ENCODE results near the gene IRF6.

Gene IRF6

DNA sequence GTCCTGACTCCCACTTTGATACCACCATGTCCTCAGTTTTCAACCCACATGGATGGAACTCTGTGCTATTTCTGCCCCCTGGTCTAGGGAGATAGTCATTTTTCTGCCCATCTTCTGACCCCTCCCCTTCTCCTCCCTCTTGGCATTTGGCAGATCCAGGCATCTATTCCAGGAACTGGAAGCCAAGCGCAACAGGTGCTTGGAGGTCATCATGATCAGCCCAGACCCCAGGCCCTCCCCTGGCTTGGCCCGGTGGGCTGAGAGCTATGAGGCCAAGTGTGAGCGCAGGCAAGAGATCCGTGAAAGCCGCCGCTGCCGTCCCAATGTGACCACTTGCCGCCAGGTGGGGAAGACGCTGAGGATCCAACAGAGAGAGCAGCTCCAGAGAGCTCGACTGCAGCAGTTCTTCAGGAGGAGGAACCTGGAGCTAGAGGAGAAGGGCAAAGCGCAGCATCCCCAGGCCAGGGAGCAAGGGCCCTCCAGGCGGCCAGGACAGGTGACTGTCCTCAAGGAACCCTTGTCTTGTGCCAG, 46.0 kb downstream of the IRF6 start:
- DNase-seq (ENCODE audit: low spot score): no peak

DNA sequence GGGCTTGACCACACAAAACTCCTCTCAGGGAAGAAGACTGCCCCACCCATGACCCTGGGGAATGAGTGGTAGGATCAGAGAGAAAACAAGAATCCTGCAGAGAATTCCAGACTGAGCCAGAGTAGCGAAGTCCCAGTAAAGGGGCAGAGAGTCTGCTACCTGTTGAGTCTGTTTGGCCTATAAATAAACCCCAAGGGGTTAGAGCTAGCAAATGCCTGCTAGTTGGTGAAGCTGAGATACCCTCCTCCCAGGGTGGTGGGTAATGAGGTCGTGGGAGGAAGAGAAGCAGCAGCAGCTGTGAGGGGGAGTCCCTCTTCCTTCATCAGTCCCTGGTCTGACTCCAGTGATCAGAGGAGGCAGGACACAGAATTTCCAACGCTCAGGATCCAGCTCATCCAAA, 47.5 kb downstream of the IRF6 start:
- no peak for DNase-seq (ENCODE audit: low spot score)

- no peak for DNase-seq (ENCODE audit: low spot score)
Measured at GRCh38 chr1:209756615-209757445, 49.1 kb downstream of the IRF6 start.

DNA sequence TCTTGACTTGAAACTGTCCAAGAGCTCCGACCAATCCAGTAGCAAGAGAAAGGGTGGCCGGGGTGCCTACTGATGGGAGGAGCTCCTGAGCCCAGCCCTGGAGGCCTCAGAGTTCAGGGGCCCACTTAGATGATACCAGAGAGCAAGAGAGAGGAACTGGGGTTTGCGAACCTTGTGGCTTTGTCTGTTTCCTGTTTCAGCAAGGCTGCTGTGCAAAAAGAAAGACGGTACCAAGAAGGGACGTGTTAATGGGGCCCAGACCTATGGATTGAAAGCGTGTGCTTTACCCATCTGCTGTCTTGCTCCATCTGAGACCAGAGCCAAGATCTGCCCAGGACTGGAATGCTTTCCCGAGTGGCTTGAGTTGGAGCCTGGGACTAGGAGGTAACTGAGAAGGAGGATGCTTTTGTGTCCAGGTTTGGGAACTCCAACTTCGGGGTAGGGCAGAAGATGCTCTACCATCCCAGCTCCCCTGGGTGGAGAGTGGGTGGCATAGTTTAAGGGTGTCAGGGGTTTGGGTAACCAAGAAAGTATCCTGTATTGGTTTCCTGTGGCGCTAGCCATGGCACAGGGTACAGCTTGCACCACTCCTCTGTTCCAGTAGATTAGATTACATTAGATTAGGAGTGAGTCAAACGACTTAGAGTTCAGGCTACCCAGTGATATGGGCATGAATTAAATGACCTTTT, 49.9 kb downstream of the IRF6 start, which contains the start of gene TRAF3IP3:
Gene TRAF3IP3 (plus strand): TSS at position 128 of the 689 bp plus-strand sequence. CDS start 3,987 bp downstream, outside the sequence.
- DNase-seq (ENCODE audit: low spot score): no peak

- DNase-seq (ENCODE audit: low spot score): no peak
Measured at GRCh38 chr1:209755256-209755655, 50.7 kb downstream of the IRF6 start.

DNA sequence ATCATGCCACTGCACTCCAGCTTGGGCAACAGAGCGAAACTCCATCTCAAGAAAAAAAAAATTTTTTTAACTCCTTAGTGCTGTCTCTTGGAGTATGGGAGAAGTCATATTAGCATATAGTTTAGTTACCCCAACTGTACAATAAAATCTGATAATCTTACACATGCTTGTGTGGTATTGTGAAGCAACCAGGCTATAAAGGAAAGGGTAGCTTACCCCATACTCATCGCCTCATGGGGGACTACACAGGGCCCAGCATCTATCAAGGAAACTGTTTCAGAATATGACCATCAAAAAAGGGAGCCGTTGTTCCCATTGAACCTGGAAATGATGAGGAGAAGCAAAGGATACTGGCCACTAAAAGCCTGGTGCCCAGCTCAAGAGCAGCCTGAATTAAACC, 53.1 kb downstream of the IRF6 start:
- DNase-seq (ENCODE audit: low spot score): no peak

- no peak for DNase-seq (ENCODE audit: low spot score)
Measured at GRCh38 chr1:209751627-209752231, 54.2 kb downstream of the IRF6 start.

DNA sequence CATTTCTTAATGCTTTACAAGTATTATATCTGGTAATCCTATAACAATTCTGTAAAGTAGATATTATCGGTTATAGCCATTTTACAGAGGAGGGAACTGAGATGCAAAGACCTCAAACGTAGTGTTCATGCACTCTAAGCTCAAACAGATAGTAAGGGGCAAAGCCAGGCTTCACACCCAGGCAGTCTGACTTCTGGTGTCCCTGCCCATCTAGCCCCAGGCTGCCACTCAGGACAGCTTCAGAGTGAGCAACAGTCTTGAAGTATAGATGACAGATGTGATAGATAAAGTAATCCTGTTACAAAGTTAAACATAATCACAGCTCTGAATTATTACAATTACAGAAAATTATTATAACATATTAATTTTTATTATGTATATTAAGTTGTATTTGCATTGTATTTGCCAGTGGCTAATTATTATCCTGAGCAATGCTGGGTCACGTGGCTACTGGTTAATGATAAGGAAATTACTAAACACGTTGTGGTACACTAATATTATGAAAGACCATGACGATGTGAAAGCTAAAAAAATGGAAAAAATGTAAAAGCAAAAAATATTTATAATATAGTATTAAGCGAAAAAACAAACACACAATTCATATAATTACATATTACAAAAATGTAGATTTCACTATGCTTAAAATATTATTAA, 56.1 kb downstream of the IRF6 start:
- no peak for DNase-seq (ENCODE audit: low spot score)

DNA sequence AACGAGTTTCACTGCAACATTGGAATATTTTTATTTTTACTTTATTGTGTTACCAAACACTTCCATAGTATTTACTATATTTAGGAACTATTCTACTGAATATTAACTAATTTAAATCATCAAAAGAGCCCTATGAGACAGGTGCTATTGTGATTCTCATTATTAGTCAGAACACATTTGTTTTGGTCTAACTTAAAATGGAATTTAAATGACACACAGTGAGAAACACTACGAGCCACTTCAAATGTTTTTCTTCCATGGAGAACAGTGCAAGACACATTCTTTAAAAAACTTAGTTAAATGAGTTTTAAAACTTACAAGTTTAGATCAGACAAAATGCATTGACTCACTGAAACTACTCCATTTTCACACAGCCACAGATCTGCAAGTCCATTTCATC, 56.7 kb downstream of the IRF6 start:
- no peak for DNase-seq (ENCODE audit: low spot score)

DNA sequence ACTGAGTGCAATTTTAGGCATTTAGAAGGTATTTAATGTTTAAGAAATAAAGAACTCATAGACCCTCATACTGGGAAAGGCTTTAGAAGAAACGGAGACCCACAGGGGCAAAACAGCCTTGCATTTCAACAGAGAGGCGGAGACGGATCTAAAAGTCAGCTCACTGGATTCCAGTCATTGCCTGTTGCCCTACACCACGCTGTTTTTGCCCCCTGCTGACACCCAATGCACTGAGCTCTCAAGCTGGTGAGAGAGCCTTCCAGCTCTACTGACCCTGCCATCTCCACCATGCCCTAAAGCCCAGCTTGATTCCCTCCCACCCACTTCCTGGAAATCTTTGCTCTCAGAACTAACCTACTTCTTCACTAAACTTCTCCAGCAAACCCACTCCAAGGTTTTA, 57.3 kb downstream of the IRF6 start:
- no peak for DNase-seq (ENCODE audit: low spot score)

GRCh38 chr1:209747580-209748262, 58.2 kb downstream of the IRF6 start:
- DNase-seq (ENCODE audit: low spot score): peak; percentile 96

GRCh38 chr1:209746451-209747165, 59.3 kb downstream of the IRF6 start:
- no peak for DNase-seq (ENCODE audit: low spot score)

- no peak for DNase-seq (ENCODE audit: low spot score)
Measured at GRCh38 chr1:209743145-209743482, 62.8 kb downstream of the IRF6 start.

GRCh38 chr1:209742409-209743144, 63.4 kb downstream of the IRF6 start:
- no peak for DNase-seq (ENCODE audit: low spot score)

DNA sequence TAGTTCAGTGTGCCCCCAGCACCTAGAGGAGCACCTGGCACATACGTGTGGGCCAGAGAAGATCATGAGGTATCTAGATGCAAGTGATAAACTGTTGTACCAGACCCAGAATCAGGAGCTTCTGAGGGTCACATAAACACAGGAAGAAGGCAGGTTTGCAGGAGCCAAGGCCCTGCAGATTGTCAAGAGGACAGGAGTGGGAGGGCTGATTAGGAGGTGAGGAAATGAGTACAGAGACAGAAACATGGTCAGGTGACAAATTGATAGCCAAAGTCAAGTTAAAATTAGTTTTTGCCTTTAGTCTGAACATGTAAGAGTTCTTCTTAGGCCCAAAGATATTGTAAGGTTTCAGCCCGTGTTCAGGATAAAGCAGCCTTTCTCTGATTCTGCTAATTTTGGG, 64.1 kb downstream of the IRF6 start:
- DNase-seq (ENCODE audit: low spot score): no peak

DNA sequence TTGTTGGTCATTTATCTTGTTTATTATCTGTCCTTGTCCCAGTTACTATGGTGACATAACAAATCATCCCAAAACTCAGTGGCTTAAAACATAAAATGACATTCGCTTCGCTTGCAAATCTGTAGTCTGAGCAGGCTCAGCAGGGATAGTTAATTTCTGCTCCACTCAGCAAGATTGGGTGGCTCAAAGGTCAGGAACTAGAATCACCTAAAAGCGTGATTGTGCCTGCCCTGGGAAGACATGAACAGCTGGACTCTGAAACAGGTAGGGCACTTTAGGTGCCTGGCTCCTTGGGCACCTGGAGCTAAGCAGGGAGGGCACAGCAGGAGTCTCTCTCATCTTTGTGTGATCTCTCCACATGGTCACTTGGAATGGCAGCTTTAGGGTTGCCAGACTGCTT, 64.7 kb downstream of the IRF6 start:
- DNase-seq (ENCODE audit: low spot score): no peak

- DNase-seq (ENCODE audit: low spot score): no peak
Measured at GRCh38 chr1:209738270-209738669, 67.7 kb downstream of the IRF6 start.

GRCh38 chr1:209737118-209737505, 68.8 kb downstream of the IRF6 start:
- no peak for DNase-seq (ENCODE audit: low spot score)

DNA sequence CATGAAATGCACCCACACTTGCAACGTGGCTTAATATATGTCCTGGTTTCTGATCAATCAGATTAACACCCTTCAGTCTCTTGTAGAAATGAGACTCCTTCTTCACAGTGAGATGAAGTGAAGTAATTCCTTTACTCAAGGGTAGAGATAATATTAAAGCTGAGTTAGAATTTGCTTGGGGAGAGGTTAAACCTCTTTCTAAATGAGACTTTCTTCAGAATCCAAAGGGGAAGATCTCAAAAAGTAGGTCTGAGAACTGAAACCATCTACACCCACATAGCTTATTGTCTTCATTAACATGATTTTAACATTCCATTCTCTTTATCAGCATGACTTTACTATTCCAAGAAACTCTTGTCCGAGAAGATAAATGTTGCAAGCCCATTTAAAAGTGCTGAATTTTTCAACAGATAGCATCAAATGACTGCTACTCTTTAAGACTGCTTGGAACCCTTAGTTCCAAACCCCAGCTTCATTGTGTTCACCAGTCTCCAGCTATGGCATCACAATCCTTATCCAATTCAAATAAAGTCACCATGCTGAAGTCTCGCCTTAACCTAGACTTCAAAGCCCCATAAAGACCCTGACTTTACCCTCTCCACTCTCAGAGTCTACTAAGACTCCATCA, 69.3 kb downstream of the IRF6 start:
- DNase-seq (ENCODE audit: low spot score): no peak

Measured in iPS-NIHi11 (cell line).